ENCODE results near the gene TMEM218.

TMEM218 gene

DNA sequence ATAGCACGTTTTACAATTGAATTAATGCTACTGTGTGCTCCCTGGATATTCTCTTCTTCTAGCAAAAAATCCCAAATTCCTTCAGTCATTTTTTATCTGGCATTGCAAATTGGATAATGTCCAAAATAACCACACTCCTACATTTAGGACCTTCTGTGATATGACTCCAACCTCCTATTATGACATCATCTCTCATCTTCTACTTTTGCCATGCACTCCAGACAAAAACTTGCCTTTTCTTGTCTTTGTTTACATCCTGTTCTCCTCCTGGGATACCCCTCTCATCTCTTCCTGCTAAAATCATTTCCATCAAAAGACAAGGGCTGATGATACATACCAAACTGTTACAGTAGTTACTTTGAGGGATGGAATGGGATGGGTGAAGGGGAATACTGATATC lies 20.6 kb upstream of the TMEM218 start:
- Histone ChIP-seq H3K36me3 (ENCODE audit: insufficient read depth, low read length) (no peaks in the 10 kb centered on the region), H3K79me2 (ENCODE audit: insufficient read depth, low read length) (no peaks in the 10 kb centered on the region), H3K9me3 (ENCODE audit: insufficient read depth, low read length, severe bottlenecking) (no peaks in the 10 kb centered on the region), H3K4me2 (ENCODE audit: insufficient read depth, low read length) (no peak overlapping the region), H3K4me3 (ENCODE audit: low read depth in 1 of 2, low read length in 2 of 2) (no peak overlapping the region), H2AFZ (ENCODE audit: low read depth, low read length) (no peak overlapping the region), H3K27me3 (ENCODE audit: insufficient read depth, low read length, poor library complexity) (peaks cover 19% of the 10 kb centered on the region), H3K27ac (ENCODE audit: low read length) (no peak overlapping the region), H3K4me1 (ENCODE audit: insufficient read depth, low read length) (no peaks in the 10 kb centered on the region), H3K9ac (ENCODE audit: low read depth, low read length) (no peak overlapping the region), H4K20me1 (ENCODE audit: insufficient read depth, low read length) (no peaks in the 10 kb centered on the region)
- no peak for DNase-seq
- no peak for TF ChIP-seq EZH2 (IDR thresholded peaks at IDR 0.05; ENCODE audit: borderline replicate concordance, low read depth, low read length, severe bottlenecking)
- TF ChIP-seq, protein P1, sequence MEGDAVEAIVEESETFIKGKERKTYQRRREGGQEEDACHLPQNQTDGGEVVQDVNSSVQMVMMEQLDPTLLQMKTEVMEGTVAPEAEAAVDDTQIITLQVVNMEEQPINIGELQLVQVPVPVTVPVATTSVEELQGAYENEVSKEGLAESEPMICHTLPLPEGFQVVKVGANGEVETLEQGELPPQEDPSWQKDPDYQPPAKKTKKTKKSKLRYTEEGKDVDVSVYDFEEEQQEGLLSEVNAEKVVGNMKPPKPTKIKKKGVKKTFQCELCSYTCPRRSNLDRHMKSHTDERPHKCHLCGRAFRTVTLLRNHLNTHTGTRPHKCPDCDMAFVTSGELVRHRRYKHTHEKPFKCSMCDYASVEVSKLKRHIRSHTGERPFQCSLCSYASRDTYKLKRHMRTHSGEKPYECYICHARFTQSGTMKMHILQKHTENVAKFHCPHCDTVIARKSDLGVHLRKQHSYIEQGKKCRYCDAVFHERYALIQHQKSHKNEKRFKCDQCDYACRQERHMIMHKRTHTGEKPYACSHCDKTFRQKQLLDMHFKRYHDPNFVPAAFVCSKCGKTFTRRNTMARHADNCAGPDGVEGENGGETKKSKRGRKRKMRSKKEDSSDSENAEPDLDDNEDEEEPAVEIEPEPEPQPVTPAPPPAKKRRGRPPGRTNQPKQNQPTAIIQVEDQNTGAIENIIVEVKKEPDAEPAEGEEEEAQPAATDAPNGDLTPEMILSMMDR (IDR thresholded peaks at IDR 0.05; ENCODE audit: borderline replicate concordance, extremely low read depth, low read length, poor library complexity, severe bottlenecking) = no peak
- no peak for ATAC-seq (ENCODE audit: insufficient read depth, low read depth)

DNA sequence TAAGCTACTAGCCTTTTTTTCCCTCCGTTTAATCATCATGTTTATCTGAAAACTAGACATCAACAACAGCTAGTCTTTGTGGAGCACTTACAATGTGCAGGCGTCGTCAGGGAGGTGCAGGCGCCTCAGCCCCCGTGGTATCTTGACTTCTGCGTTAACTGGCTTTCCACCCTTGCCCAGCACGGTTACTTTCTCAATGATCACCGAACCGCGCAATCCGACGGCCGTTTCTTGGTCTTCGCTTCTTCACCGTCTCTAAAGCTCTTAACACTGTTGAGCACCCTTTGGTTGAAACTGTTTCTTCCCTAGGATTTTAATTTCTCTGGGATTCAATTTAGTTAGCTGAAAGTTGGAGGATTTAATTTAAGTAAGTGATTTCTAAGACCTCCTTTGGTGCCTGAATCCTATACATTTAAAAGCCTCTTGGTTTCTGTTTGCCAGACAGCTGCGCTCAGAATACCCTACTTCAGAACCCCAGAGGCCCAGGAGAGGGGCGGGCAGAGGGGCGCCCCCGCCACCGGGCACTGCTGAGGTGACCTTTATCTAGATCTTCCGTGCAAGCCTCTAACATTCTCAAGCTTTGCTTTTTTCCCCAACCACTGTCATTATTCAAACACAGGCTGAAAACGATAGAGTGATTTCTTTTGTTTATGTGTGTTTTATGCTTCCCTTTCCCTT lies 18.0 kb upstream of the TMEM218 start:
- no peaks in the 10 kb centered on the region for H4K20me1 ChIP-seq (ENCODE audit: insufficient read depth, low read length)
- DNase-seq (no peak), ATAC-seq (ENCODE audit: insufficient read depth, low read depth) (no peak)
- no peak overlapping the region for H3K27ac ChIP-seq (ENCODE audit: low read length)
- H3K4me2 ChIP-seq (ENCODE audit: insufficient read depth, low read length) = no peak overlapping the region
- peaks cover 12% of the 10 kb centered on the region for H3K27me3 ChIP-seq (ENCODE audit: insufficient read depth, low read length, poor library complexity)
- no peaks in the 10 kb centered on the region for H3K36me3 ChIP-seq (ENCODE audit: insufficient read depth, low read length)
- no peaks in the 10 kb centered on the region for H3K79me2 ChIP-seq (ENCODE audit: insufficient read depth, low read length)
- no peaks in the 10 kb centered on the region for H3K4me1 ChIP-seq (ENCODE audit: insufficient read depth, low read length)
- no peaks in the 10 kb centered on the region for H3K9me3 ChIP-seq (ENCODE audit: insufficient read depth, low read length, severe bottlenecking)
- H3K9ac ChIP-seq (ENCODE audit: low read depth, low read length) = no peak overlapping the region
- TF ChIP-seq, protein P1 (IDR thresholded peaks at IDR 0.05; ENCODE audit: borderline replicate concordance, extremely low read depth, low read length, poor library complexity, severe bottlenecking) = no peak
- TF ChIP-seq EZH2 (IDR thresholded peaks at IDR 0.05; ENCODE audit: borderline replicate concordance, low read depth, low read length, severe bottlenecking) = no peak
- no peak overlapping the region for H3K4me3 ChIP-seq (ENCODE audit: low read depth in 1 of 2, low read length in 2 of 2)
- no peak overlapping the region for H2AFZ ChIP-seq (ENCODE audit: low read depth, low read length)

DNA sequence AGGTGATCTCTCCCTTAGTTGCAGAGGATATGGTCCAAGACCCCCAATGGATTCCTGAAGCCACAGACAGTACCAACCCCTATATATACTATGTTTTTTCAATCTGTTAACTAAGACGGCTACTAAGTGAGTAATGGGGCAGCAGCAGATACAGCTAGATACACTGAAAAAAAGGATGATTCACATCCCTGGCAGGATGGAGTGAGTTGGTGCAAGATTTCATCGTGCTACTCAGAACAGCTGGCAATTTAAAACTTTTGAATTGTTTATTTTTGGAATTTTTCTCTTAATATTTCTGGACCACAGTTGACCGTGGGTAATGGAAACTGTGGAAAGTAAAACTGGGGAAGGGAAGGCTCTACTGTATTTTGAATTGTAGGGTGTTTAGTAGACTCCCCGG lies 17.0 kb upstream of the TMEM218 start:
- peaks cover 4% of the 10 kb centered on the region for H3K27me3 ChIP-seq (ENCODE audit: insufficient read depth, low read length, poor library complexity)
- H3K4me3 ChIP-seq (ENCODE audit: low read depth in 1 of 2, low read length in 2 of 2) = no peak overlapping the region
- no peak overlapping the region for H3K27ac ChIP-seq (ENCODE audit: low read length)
- H3K79me2 ChIP-seq (ENCODE audit: insufficient read depth, low read length) = no peaks in the 10 kb centered on the region
- no peaks in the 10 kb centered on the region for H3K9me3 ChIP-seq (ENCODE audit: insufficient read depth, low read length, severe bottlenecking)
- H3K9ac ChIP-seq (ENCODE audit: low read depth, low read length) = no peak overlapping the region
- no peak overlapping the region for H2AFZ ChIP-seq (ENCODE audit: low read depth, low read length)
- H3K36me3 ChIP-seq (ENCODE audit: insufficient read depth, low read length) = no peaks in the 10 kb centered on the region
- DNase-seq (no peak), ATAC-seq (ENCODE audit: insufficient read depth, low read depth) (no peak)
- no peak overlapping the region for H3K4me2 ChIP-seq (ENCODE audit: insufficient read depth, low read length)
- H4K20me1 ChIP-seq (ENCODE audit: insufficient read depth, low read length) = no peaks in the 10 kb centered on the region
- H3K4me1 ChIP-seq (ENCODE audit: insufficient read depth, low read length) = no peaks in the 10 kb centered on the region
- TF ChIP-seq, protein P1 (IDR thresholded peaks at IDR 0.05; ENCODE audit: borderline replicate concordance, extremely low read depth, low read length, poor library complexity, severe bottlenecking) = no peak

DNA sequence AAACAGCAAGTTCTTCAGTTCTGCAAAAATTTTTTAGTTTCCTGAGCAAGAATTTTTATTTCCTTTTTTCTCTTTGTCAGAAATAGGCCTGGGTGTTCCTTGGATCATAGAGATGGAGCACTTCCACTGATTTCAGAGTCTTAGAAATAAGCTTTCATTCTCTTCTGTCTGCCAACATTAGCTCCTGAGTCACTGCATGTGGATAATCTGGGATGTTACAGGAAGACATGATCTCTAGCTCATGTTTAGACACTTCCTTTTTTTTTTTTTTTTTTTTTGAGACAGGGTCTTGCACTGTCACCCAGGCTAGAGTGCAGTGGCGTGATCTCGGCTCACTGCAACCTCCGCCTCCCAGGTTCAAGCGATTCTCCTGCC lies 13.2 kb upstream of the TMEM218 start:
- H3K79me2 ChIP-seq (ENCODE audit: insufficient read depth, low read length) = no peaks in the 10 kb centered on the region
- DNase-seq (no peak), ATAC-seq (ENCODE audit: insufficient read depth, low read depth) (no peak)
- no peaks in the 10 kb centered on the region for H3K9me3 ChIP-seq (ENCODE audit: insufficient read depth, low read length, severe bottlenecking)
- H3K27me3 ChIP-seq (ENCODE audit: insufficient read depth, low read length, poor library complexity) = peaks cover 4% of the 10 kb centered on the region
- no peaks in the 10 kb centered on the region for H3K36me3 ChIP-seq (ENCODE audit: insufficient read depth, low read length)
- TF ChIP-seq EZH2 (IDR thresholded peaks at IDR 0.05; ENCODE audit: borderline replicate concordance, low read depth, low read length, severe bottlenecking) = no peak
- TF ChIP-seq, protein P1 (IDR thresholded peaks at IDR 0.05; ENCODE audit: borderline replicate concordance, extremely low read depth, low read length, poor library complexity, severe bottlenecking) = no peak
- H3K4me1 ChIP-seq (ENCODE audit: insufficient read depth, low read length) = no peaks in the 10 kb centered on the region
- H3K27ac ChIP-seq (ENCODE audit: low read length) = no peak overlapping the region
- no peak overlapping the region for H3K4me3 ChIP-seq (ENCODE audit: low read depth in 1 of 2, low read length in 2 of 2)
- no peak overlapping the region for H2AFZ ChIP-seq (ENCODE audit: low read depth, low read length)
- H4K20me1 ChIP-seq (ENCODE audit: insufficient read depth, low read length) = no peaks in the 10 kb centered on the region
- no peak overlapping the region for H3K9ac ChIP-seq (ENCODE audit: low read depth, low read length)
- no peak overlapping the region for H3K4me2 ChIP-seq (ENCODE audit: insufficient read depth, low read length)
